Effector memory CD4-positive, alpha-beta T cell (primary cell): ENCODE measurements around the gene SULT1A4.
"Not testable (repeated sequence)": the region's sequence is repeated elsewhere in the genome, so short reads cannot be mapped to it uniquely, and the experiment has no call there.

ENCODE experiments used
- DNase-seq, 3 donors: peaks; one replicate each; pipeline ENCODE4 v3.0.0-alpha.2; 2020
- H3K27ac ChIP-seq: 2 replicates; pipeline ENCODE4 v1.7.0; 2013; ENCODE audit warnings: mild to moderate bottlenecking, low read length, moderate library complexity; ENCODE audit not compliant: insufficient read depth, poor library complexity, severe bottlenecking
- H3K27me3 ChIP-seq: replicated peaks from 2 replicates; pipeline ENCODE4 v1.7.0; 2013; ENCODE audit warnings: mild to moderate bottlenecking, low read length; ENCODE audit not compliant: insufficient read depth, control insufficient read depth, poor library complexity, severe bottlenecking
- H3K36me3 ChIP-seq: 2 replicates; pipeline ENCODE4 v1.7.0; 2013; ENCODE audit warnings: mild to moderate bottlenecking, low read length, moderate library complexity; ENCODE audit not compliant: control insufficient read depth, insufficient read depth
- H3K4me1 ChIP-seq: 2 replicates; pipeline ENCODE4 v1.7.0; 2013; ENCODE audit warnings: low read length, mild to moderate bottlenecking; ENCODE audit not compliant: control insufficient read depth, insufficient read depth, poor library complexity, severe bottlenecking
- H3K4me3 ChIP-seq: 2 replicates; pipeline ENCODE4 v1.7.0; 2013; ENCODE audit warnings: low read length, low read depth, mild to moderate bottlenecking; ENCODE audit not compliant: insufficient read depth, poor library complexity, severe bottlenecking
- H3K9me3 ChIP-seq: 2 replicates; pipeline ENCODE4 v1.7.0; 2013; ENCODE audit warnings: mild to moderate bottlenecking, low read length, moderate library complexity; ENCODE audit not compliant: control insufficient read depth

SULT1A4 gene

GRCh38 chr16:29467654-29468366 lies 8.1 kb downstream of the SULT1A4 start:
- H3K9me3 ChIP-seq, H3K4me3 ChIP-seq, H3K4me1 ChIP-seq, H3K36me3 ChIP-seq, H3K27ac ChIP-seq, DNase-seq, H3K27me3 ChIP-seq: not testable (repeated sequence)

GRCh38 chr16:29469660-29470059 lies 9.9 kb downstream of the SULT1A4 start:
- DNase-seq = peak; percentile 3 to 39 (median 29)
- H3K27ac ChIP-seq, H3K36me3 ChIP-seq, H3K9me3 ChIP-seq, H3K27me3 ChIP-seq, H3K4me1 ChIP-seq, H3K4me3 ChIP-seq: not testable (repeated sequence)

DNA sequence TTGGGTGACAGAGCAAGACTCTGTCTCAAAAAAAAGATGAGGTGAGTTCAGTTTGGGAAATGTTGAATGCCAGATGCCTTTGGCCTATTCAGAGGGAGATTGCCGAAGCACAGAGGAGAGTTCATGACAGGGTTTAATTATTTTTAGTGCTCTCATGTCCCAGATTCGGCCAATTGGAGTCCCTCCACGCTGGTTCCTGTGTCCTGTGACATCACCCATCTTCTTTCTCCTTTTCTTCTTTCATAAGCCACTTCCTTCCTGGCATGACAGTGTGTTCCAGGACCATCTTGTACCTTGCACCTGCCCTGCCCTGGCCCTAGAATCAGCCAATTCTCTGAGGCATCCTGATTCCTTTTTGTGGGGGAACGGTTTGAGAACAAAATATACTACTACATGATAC lies 12.4 kb downstream of the SULT1A4 start:
- not testable (repeated sequence) for H3K27me3 ChIP-seq, H3K36me3 ChIP-seq, H3K9me3 ChIP-seq, H3K4me1 ChIP-seq, H3K27ac ChIP-seq, H3K4me3 ChIP-seq, DNase-seq

- H3K4me1 ChIP-seq, H3K27me3 ChIP-seq, H3K4me3 ChIP-seq, H3K27ac ChIP-seq, DNase-seq, H3K9me3 ChIP-seq, H3K36me3 ChIP-seq: not testable (repeated sequence)
Measured at GRCh38 chr16:29482276-29482675, 22.6 kb downstream of the SULT1A4 start.

GRCh38 chr16:29506308-29506707 lies 46.6 kb downstream of the SULT1A4 start, which contains the start of gene NPIPB12:
TSS of gene NPIPB12 (minus strand) at chr16:29506408.
- H3K27me3 ChIP-seq, H3K36me3 ChIP-seq, H3K27ac ChIP-seq, DNase-seq, H3K4me3 ChIP-seq, H3K9me3 ChIP-seq, H3K4me1 ChIP-seq: not testable (repeated sequence)
